Limb (tissue), 2 donors: ENCODE measurements around the gene AP2A2.
"Not testable (repeated sequence)": the region's sequence is repeated elsewhere in the genome, so short reads cannot be mapped to it uniquely, and the experiment has no call there.

ENCODE experiments used
- DNase-seq, 2 donors: peaks; one replicate each; pipeline ENCODE4 v3.0.0-alpha.2; 2016; ENCODE audit errors: extremely low spot score in 2 of 2

AP2A2 gene

DNA sequence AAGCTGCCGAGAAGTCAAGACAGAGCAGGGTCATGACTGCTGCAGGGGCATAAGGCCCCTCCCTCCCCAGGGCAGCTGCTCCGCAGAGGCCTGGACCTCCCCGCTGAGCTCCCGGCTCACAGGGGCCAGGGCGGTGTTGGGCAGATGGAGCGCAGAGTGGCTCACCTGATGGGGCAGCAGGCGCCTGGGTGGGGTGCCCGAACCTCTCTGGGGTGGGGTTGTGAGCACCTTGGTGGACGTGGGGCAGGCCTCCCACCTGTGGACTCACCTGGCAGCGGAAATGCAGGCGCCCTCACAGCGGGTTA is 87.9 kb downstream of the AP2A2 start:
- no peak for DNase-seq

DNA sequence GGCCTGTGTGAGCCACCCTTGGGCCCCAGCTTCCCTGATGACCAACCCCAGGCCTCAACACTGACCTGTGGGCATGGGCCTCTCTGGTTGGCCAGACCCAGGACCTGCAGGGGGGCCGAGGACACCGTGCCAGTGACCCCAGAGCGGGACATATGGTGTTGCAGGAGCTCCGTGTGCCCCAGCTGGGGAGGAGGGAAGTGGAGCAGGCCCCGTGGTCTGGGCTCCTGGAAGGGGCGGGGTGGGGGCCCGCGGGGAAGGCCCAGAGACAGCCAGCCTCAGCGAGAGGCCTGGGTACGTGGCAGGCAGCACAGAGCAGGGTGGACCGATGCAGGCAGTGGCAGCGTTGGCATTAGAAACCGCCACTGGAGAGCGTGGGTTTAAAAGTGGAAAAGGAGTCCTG is 88.6 kb downstream of the AP2A2 start:
- no peak for DNase-seq

DNA sequence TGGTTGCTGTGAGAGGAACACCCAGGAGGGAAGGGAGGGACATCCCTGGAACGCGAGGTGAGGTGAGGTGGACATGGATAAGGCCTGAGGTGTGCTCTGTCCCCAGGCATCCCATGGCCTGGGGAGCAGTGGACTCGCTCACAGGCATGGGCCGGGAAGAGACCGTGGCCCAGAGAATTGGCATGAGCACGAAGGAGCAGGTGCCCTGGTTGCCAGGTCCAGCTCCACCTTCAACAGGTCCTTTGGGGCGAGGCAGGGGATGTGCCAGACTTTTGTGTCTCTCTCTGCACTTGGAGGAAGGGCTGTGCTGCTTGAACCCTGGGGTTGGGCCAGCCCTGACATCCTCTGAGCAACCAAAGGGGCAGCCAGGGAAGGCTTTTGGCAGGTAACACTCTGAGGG is 89.4 kb downstream of the AP2A2 start:
- DNase-seq, result no peak

DNA sequence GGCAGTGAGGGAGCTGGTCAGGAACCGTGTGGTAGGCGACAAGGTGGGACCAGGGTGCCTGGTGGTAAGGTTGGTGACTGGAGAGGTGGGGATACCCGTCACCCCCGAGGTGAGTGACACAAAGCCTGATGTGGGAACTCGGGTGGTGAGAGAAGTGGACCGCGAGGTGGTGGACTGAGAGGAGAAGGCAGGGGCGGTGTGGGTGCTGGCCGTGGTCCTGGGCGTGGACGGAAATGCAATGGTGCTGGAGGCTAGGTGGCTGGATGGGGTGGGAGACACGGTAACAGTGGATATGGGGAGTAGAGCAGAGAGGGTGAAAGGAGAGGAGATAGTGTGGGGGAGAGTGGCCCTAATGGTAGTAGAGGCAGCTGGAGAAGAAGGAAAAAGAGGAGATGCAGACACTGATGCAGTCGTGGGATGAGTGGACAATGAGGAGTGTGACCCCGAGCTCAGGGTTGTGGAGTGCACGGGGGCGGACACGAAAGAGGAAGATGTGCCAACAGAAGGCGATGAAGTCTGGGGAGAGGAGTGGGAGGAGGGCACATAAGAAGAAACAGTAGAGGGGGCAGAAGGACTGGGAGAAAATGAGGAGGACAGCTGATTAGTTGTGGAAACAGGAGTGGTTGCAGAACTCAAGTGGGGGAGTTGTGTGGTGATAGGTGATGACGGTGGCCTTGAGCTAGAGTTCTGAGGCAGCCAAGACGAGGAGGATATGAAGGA is 90.3 kb downstream of the AP2A2 start:
- DNase-seq, result no peak

DNA sequence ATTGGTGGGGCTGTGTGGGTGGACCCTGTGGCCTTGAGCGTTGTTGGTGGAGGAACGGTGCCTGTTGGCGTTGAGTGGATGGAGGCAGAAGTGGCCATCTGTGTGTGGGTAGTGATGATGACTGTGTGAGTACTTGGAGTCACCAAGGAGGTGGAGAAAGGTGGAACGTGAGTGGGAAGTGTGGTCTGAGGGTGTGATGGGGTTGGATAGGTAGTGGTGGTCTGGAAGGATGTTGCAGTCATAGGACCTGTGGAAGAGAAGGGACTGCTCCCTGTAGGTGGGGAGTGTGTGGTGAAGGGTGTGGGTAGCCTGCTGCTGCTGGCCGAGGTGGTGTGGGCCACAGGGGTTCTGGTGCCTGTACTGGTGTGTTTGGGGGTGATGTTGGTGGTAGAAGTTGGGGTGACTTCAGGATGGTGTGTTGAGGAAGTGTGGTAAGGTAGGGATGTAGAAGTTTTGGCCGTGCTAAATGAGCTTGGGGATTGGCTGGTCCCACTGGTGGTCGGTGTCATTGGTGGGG is 91.0 kb downstream of the AP2A2 start:
- not testable (repeated sequence) for DNase-seq

DNA sequence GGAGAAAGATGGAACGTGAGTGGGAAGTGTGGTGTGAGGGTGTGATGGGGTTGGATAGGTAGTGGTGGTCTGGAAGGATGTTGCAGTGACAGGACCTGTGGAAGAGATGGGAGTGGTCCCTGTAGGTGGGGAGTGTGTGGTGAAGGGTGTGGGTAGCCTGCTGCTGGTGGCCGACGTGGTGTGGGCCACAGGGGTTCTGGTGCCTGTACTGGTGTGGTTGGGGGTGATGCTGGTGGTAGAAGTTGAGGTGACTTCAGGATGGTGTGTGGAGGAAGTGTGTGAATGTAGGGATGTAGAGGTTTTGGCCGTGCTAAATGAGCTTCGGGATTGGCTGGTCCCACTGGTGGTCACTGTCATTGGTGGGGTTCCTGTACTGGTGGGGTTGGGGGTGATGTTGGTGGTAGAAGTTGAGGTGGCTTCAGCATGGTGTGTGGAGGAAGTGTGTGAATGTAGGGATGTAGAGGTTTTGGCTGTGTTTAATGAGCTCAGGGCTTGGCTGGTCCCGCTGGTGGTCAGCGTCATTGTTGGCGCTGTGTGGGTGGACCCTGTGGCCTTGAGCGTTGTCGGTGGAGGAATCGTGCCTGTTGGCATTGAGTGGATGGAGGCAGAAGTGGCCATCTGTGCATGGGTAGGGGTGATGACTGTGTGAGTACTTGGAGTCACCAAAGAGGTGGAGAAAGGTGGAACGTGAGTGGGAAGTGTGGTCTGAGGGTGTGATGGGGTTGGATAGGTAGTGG is 91.8 kb downstream of the AP2A2 start:
- DNase-seq, result no peak

DNA sequence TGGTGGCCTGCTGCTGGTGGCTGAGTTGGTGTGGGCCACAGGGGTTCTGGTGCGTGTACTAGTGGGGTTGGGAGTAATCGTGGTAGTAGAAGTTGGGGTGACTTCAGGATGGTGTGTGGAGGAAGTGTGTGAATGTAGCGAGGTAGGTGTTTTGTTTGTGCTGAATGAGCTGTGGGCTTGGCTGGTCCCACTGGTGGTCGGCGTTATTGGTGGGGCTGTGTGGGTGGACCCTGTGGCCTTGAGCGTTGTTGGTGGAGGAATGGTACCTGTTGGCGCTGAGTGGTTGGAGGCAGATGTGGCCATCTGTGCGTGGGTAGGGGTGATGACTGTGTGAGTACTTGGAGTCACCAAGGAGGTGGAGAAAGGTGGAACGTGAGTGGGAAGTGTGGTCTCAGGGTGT is 92.4 kb downstream of the AP2A2 start:
- no peak for DNase-seq

DNA sequence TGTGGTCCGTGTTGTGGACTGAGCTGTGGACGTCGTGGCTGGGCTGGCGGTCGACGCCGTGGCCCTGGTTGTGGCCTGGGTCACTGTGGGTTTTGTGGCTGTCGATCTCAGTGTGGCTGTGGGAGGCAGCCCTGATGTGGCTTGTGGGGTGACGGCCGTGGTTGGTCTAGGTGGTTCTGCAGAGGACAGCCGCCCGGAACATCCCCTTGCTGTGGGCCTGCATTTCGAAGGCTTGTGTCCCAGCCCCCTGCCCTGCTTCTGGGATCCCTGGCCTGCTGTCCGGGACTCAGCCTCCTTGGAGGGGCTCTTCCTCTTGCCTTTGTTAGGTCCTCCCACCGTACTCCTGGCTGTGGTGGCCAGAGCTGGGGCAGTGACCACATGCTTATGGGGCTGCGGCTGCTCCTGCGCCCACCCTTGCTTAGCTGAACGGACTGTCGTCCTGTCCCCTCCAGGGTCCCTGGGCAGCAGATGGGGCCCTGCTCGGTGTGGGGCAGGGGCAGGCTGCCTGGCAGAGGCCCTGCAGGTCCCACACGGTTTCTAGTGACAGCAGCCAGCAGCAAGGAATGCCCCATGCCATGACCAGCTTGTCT is 93.7 kb downstream of the AP2A2 start:
- DNase-seq, result no peak

DNA sequence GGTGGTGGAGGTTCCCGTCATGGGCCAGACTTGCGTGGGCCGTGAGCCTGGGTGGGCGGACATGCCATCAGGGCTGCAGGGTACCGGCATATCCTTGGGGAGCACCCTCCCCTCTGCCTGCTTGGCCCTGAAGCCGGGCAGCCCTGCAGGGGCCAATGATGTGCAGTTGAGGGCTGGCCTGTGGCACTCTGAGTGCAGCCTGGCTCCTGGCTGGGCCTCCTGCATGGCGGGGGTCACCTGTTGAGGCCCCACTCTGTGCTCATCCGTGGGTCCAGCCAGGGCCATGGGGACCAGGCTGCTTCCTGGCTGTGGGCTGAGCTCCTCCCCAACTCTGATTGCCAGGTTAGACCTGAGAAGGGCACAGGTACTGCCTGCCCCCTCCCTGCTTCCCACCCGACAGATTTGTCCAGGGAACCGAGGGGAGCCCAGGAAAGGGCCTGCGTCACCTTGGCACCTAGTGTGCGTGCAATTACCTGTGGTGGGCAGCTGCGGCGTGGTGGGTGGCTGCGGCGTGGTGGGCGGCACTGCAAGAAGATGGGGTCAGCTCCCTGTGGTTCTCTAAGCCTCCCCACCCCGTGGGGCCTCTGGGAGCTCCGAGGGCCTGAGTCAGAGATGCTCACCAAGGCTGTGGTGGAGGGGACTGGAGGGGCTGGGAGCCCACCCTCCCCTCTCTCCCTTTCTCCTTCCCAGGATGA is 94.7 kb downstream of the AP2A2 start:
- DNase-seq, result no peak

DNA sequence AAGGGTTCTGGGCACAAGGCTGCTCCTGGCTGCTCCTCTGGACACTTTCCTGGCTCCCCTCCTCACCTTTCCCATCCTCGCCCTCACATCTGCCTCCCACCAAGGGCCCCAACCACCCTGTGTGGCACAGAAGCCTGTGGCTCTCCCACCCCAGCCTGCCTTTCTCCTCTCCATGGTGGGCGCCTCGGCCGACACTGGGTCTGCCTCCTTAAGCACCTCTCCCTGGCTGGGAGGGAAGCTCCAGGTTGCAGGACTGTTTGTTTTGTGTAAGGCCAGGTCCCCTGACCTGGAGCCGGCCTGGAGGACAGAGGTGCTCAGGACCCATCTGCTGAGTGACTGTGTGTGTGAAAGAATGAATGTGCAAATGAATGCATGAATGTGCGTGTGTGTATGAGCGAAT is 96.7 kb downstream of the AP2A2 start:
- DNase-seq, result no peak

DNA sequence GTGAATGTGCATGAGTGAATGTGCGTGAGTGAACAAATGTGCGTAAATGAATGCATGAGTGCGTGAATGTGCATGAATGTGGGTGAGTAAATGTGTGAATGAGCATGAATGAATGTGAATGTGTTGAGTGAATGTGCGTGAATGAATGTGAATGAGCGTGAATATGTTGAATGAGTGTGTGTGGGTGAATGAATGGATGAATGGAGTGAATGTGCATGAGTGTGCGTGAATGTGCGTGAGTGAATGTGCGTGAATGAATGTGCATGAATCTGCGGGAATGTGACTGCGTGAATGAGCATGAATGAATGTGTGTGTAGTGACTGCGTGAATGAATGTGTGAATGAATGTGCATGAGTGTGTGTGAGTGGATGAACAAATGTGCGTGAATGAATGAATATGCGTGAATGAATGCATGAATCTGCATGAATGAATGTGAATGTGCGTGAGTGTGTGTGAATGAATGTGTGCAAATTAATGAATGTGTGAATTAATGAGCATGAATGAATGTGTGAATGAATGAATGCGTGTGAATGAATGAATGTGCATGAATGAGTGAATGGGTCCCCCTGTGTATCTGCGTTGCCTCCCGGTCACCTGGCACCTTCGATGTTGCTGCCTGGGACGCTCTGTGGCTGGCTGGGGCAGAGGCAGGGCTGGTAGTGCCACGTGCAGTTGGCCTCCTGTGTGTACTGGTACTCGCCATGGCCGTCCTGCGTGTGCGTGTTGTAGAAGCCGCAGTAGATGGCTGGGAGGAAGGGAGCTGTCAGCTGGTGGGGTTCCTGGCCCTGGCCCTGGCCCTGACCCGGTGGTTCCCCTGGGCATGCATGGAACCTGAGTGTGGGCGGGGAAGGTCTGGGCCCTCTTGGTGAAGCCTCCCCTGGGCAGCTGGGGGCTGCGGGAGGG is 97.5 kb downstream of the AP2A2 start:
- DNase-seq, result no peak

DNA sequence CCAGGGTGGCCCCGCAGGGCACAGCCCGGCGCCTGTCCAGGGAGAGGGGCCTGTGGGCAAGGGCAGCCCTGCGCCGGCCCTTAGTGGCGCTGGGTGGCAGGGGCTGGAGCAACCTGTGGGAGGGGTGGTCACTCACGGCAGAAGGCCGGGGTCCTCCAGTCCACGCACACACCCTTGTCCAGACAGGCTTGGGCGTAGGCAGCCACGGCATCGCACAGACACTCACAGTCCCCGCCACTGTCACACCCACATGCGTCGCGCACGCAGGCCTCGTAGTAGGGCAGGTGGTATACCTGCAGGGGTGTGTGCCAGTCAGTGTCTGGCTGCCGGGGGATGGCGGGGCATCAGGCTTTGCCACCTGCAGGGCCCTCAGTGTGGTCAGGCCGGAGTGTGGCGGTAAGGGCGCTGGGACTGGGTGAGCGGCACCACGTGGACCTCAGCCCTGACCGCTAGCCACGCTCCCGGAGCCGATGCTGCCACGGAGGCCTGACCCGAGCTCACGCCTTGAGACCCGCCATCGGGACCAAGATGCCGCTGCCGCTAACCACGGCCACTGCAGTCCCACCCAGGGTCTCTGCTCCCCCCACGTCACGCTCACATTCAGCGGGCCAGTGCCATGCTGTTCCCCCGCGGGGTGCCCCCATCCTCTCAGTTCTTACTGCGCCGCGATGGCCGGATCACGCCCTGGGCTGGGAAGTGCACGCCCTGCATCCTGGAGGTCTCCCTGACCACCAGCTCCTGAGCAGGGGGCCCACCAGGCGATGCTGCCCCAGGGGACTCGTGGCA is 98.3 kb downstream of the AP2A2 start:
- DNase-seq, result no peak

DNA sequence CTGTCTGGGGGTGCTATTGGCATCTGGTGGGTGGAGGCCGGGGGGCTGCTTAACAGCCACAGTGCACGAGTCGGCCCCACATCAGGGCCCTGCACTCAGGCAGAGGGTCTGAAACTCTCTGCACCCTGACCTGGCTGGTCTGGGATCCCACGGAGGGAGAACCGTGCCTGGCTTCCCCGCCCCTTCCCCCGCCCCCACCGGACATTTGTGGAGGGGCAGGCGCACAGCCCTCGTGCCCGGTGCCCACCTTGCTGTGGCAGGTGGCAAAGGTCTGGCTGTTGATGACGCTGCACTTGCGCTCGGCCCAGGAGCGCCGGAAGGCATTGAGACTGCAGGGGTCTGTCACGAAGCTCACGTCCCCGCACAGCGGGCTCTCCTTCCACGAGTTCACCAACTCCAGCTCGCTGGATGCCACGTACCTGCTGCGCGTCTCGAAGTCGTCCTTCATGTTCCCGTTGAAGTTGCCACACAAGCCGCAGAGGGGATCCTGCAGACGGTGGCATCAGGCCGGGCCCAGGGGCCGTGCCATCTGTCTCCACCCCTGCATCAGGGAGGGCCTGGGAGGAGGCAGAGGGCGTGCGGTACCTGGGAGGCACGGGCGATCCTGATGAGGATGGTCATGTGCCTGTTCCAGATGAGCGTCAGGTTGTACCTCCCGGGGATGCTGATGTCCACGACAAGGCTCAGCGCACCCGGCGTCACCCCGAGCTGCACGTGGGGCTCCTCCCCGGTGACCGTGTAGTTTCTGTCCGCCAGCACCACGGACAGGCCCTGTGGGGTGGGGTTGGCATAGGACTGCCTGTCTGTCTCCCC is 99.1 kb downstream of the AP2A2 start:
- DNase-seq, result no peak

DNA sequence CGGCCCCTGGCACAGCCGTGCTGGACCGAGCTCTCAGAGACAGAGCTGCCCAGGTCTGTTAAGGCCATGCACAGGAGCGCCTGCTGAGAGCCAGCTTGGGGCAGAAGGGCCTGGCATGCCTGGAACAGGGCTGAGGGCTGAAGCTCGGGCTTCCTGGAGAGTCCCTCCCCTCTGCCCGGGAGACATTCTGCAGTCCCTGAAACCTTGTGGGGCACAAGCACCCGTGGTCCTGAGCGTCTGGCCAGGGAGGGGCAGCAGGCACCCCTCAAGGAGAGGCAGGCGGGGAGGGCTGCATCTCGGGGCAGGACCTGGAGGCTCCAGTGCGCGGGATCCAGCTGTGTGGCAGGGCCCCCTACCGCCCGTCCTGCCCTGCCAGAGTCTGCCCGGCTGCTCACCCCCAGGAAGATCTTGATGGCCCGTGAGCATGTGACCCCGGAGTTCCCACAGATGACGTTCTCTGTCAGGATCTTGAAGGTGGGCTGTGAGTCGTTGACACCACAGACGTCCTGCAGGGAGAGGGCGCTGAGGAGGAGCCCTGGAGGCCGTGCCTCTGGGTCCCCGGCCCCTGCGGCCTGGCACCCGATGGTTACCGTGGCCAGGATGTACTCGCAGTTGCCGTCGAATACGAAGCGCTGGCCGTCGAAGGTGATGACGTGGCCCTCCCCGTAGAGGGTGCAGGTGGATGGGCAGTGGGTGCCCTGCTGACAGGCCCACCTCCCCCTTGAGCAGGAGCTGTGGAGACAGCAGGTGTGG is 99.9 kb downstream of the AP2A2 start:
- DNase-seq, result no peak

DNA sequence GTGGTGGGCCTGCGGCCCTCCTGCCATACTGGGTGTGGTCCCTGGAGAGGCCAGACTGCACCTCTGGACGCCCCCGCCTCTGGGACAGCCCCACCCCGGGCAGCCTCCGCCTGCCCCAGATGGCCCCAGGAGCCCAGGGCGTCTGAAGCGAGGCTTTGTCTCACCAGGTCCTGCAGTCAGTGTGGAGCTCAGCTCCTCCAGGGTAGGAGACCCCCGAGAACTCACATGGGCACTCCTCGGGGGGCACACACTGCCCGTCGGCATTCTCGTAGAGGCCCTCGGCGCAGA is 100.4 kb downstream of the AP2A2 start:
- DNase-seq, result no peak

DNA sequence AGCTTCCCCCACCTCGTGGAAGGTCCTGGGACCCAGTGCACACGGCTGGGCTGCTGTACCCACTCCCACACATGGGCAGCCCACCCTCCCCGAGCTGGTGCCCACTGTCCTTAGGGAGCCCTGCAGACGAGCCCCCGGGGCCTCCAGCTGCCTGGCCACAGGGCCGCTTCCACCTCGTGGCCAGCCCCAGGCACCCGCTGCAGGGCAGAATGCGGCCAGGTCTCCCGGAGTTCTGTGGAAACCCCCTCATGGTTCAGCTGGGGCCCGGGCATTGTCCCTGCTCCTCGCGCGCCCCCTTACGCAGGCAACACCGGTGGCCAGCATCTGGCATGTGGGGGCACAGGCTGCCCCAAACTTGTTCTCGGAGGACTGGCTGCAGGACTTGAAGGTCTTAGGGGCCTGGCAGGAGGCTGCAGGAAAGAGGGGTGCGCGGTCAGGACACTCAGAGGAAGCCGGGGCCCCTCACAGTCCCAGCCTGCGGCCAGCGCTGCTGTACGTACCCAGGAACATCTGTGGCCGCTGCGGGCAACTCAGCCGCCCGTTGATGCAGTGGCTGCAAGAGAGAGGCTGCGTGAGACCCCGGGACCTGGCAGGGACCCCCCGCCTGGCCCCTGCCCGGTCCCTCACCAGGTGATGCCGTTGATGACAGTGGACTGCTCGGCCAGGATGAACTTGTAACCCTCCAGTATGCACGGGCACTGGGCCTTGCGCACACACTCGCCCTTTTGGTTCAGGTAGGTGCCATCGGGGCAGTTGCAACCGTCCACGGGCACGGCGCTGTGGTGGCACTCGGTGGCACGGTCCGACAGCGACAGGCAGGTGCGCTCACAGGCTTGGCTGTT is 101.2 kb downstream of the AP2A2 start:
- no peak for DNase-seq

DNA sequence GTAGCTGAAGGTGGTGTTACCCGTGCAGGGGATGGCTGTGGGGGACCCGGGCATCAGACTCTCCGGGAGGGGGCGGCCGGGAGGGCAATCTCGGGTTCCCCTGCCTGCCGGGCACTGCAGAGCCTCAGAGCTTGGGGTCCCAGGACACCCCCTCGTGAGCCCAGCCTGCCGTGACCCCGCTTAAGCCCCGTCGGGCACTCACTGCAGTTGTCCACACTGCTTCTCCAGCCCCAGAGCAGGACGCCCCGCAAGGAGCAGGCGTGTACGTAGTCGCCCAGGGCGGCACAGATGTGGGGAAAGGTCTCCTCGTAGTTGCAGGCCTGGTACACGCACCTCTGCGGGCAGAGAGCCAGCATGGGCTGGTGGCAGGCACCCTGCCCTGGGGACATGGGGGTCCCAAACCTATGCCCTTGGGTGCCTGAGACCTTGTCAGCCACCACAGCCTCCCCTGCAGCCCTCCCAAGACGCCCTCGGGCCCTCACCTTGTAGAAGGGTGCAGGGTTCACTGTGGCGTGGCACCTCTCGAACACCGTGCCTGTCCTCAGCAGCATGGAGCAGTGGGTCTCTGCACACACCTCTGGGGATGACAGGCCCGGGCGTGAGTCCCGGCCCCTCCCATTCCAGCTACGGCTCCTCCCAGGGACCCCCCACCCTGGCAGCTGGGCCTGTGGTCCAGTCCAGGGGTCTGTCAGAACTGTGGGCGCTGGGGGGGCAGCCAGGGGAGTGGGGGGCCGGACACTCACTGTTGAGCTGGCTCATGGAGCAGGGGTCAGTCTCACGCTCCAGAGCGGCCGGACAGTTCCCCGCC is 102.0 kb downstream of the AP2A2 start:
- no peak for DNase-seq

DNA sequence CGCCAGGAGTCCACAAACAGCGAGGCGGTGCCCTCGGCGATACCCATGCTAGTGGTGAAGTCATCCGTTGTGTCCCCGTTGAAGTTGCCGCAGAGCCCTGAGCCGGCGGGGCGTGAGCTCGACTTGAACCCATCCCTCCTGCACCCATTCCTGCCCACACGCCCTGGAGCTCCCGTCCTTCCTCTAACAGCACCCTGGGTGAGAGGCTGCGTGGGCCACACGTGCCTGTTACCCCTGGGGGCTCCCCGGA is 102.5 kb downstream of the AP2A2 start:
- no peak for DNase-seq
